Measurements from ENCODE around the gene MED13L. TPM values are rescaled to one million over a fixed set of nuclear protein-coding genes. Genes with fewer than 3 reads are reported as not detected.

The MED13L gene
- polyA plus RNA-seq, 1 of the 3 experiments (the other 2 are of a cell fraction) = 17.1 TPM

- CTCF ChIA-PET = interaction anchor here (1.6 to 4.9 kb wide), 2 partner anchors 8 to 1946 kb away, joined by 3 to 22 read pairs; no protein-coding TSS in a partner anchor
- Histone ChIP-seq H3F3A (replicated peaks; ENCODE audit: insufficient read depth) (no peaks in the 10 kb centered on the region), H3K27me3 (ENCODE audit: insufficient read depth) (no peaks in the 10 kb centered on the region), H3K9me2 (no peaks in the 10 kb centered on the region), H3K9me3 (no peaks in the 10 kb centered on the region), H2AFZ (ENCODE audit: low read depth) (no peak overlapping the region), H4K20me1 (ENCODE audit: insufficient read depth) (no peaks in the 10 kb centered on the region), H3K36me3 (replicated peaks in 1 of 2; ENCODE audit: control insufficient read depth in 1 of 2, insufficient read depth in 2 of 2, low read length in 1 of 2) (no peaks in the 10 kb centered on the region), H3K4me1 (ENCODE audit: control insufficient read depth in 1 of 2, insufficient read depth in 2 of 2, low read depth in 1 of 2, low read length in 1 of 2) (no peaks in the 10 kb centered on the region), H3K79me2 (ENCODE audit: insufficient read depth) (no peaks in the 10 kb centered on the region), H3K27ac (ENCODE audit: low read depth in 2 of 2, low read length in 1 of 2) (no peak overlapping the region), H3K9ac (no peak overlapping the region), H3K4me2 (no peak overlapping the region), H3K4me3 (ENCODE audit: low read depth in 2 of 2, low read length in 1 of 2) (no peak overlapping the region)
- POLR2A ChIA-PET = no interaction called here
- no peak for TF ChIP-seq RCOR1 (IDR thresholded peaks at IDR 0.05; ENCODE audit: low read length)
- TF ChIP-seq USF1 (IDR thresholded peaks at IDR 0.05; ENCODE audit: borderline replicate concordance, low read depth) = no peak
- WGBS (ENCODE audit: low lambda C conversion rate) = 69% methylated on average over 7 of the region's 8 CpGs
- DNase-seq = no peak
Measured at GRCh38 chr12:115926037-115926670, 351.3 kb downstream of the MED13L start.

GRCh38 chr12:115923851-115924250 lies 353.6 kb downstream of the MED13L start:
- Histone ChIP-seq H3K4me2 (no peak overlapping the region), H3K4me3 (ENCODE audit: low read depth in 2 of 2, low read length in 1 of 2) (no peak overlapping the region), H4K20me1 (ENCODE audit: insufficient read depth) (no peaks in the 10 kb centered on the region), H3K27ac (ENCODE audit: low read depth in 2 of 2, low read length in 1 of 2) (no peak overlapping the region), H3K9me2 (no peaks in the 10 kb centered on the region), H3F3A (replicated peaks; ENCODE audit: insufficient read depth) (no peaks in the 10 kb centered on the region), H3K79me2 (ENCODE audit: insufficient read depth) (no peaks in the 10 kb centered on the region), H3K9ac (no peak overlapping the region), H3K9me3 (no peaks in the 10 kb centered on the region), H3K27me3 (ENCODE audit: insufficient read depth) (no peaks in the 10 kb centered on the region), H3K36me3 (replicated peaks in 1 of 2; ENCODE audit: control insufficient read depth in 1 of 2, insufficient read depth in 2 of 2, low read length in 1 of 2) (no peaks in the 10 kb centered on the region), H3K4me1 (ENCODE audit: control insufficient read depth in 1 of 2, insufficient read depth in 2 of 2, low read depth in 1 of 2, low read length in 1 of 2) (no peaks in the 10 kb centered on the region), H2AFZ (ENCODE audit: low read depth) (no peak overlapping the region)
- ChIA-PET POLR2A (no interaction called here), CTCF (no interaction called here)
- WGBS (ENCODE audit: low lambda C conversion rate) = 49% methylated on average over 5 of the region's 5 CpGs
- DNase-seq = no peak
- TF ChIP-seq POLR2AphosphoS5 (IDR thresholded peaks at IDR 0.05; ENCODE audit: low read depth, low read length) (no peak), MXI1 (IDR thresholded peaks at IDR 0.05; ENCODE audit: low read depth, low read length) (no peak), ELF1 (IDR thresholded peaks at IDR 0.05) (no peak), RAD21 (IDR thresholded peaks at IDR 0.05; ENCODE audit: low read length) (no peak), FOXM1 (IDR thresholded peaks at IDR 0.05; ENCODE audit: low read depth) (no peak), USF1 (IDR thresholded peaks at IDR 0.05; ENCODE audit: borderline replicate concordance, low read depth) (no peak), NRF1 (IDR thresholded peaks at IDR 0.05; ENCODE audit: low read depth, low read length) (no peak)

GRCh38 chr12:115922952-115923564 lies 354.4 kb downstream of the MED13L start:
- WGBS (ENCODE audit: low lambda C conversion rate) = 59% methylated on average over 8 of the region's 8 CpGs
- H3F3A ChIP-seq (replicated peaks; ENCODE audit: insufficient read depth) = no peaks in the 10 kb centered on the region
- H3K4me1 ChIP-seq (ENCODE audit: control insufficient read depth in 1 of 2, insufficient read depth in 2 of 2, low read depth in 1 of 2, low read length in 1 of 2) = no peaks in the 10 kb centered on the region
- no peak for TF ChIP-seq TEAD4 (IDR thresholded peaks at IDR 0.05; ENCODE audit: borderline replicate concordance, insufficient read depth)
- no peak for TF ChIP-seq TCF12 (IDR thresholded peaks at IDR 0.05)
- no peak for TF ChIP-seq CHD2 (IDR thresholded peaks at IDR 0.05; ENCODE audit: low read length, partially characterized antibody)
- peak; percentile 27; the same call in 1 of the 2 replicates for TF ChIP-seq CTCF (IDR thresholded peaks at IDR 0.05)
- peak; percentile 28 for TF ChIP-seq RAD21 (IDR thresholded peaks at IDR 0.05; ENCODE audit: low read length)
- TF ChIP-seq SIN3A (IDR thresholded peaks at IDR 0.05; ENCODE audit: borderline replicate concordance, low read depth, low read length) = no peak
- H3K4me2 ChIP-seq = no peak overlapping the region
- H3K9ac ChIP-seq = no peak overlapping the region
- no peaks in the 10 kb centered on the region; the same call in 1 of the 2 replicates for H3K27me3 ChIP-seq (ENCODE audit: insufficient read depth)
- H3K36me3 ChIP-seq (replicated peaks in 1 of 2; ENCODE audit: control insufficient read depth in 1 of 2, insufficient read depth in 2 of 2, low read length in 1 of 2) = no peaks in the 10 kb centered on the region
- no peaks in the 10 kb centered on the region for H4K20me1 ChIP-seq (ENCODE audit: insufficient read depth)
- H3K27ac ChIP-seq (ENCODE audit: low read depth in 2 of 2, low read length in 1 of 2) = no peak overlapping the region
- no peaks in the 10 kb centered on the region for H3K9me2 ChIP-seq
- H3K9me3 ChIP-seq = no peaks in the 10 kb centered on the region
- ChIA-PET POLR2A (no interaction called here), CTCF (interaction anchor here (0.6 kb wide), 1 partner anchor 69 kb away, joined by 7 read pairs; no protein-coding TSS in a partner anchor)
- H2AFZ ChIP-seq (ENCODE audit: low read depth) = no peak overlapping the region
- no peak for DNase-seq
- no peaks in the 10 kb centered on the region for H3K79me2 ChIP-seq (ENCODE audit: insufficient read depth)
- no peak overlapping the region for H3K4me3 ChIP-seq (ENCODE audit: low read depth in 2 of 2, low read length in 1 of 2)

Data from SK-N-SH (cell line).